DND-41 (cell line): ENCODE data around the gene GRIK3.

Experiments
- EZH2 ChIP-seq: IDR thresholded peaks from 3 replicates; pipeline ENCODE4 v1.6.1; 2012; ENCODE audit warnings: borderline replicate concordance, low read depth, mild to moderate bottlenecking, moderate library complexity, low read length, inconsistent platforms; ENCODE audit not compliant: severe bottlenecking
- TF ChIP-seq, protein P1 (sequence below): IDR thresholded peaks from 2 replicates; pipeline ENCODE4 v1.5.1; 2012; ENCODE audit warnings: borderline replicate concordance, low read length, moderate library complexity, mild to moderate bottlenecking; ENCODE audit not compliant: poor library complexity, severe bottlenecking; ENCODE audit errors: extremely low read depth

- TF ChIP-seq, protein P1, sequence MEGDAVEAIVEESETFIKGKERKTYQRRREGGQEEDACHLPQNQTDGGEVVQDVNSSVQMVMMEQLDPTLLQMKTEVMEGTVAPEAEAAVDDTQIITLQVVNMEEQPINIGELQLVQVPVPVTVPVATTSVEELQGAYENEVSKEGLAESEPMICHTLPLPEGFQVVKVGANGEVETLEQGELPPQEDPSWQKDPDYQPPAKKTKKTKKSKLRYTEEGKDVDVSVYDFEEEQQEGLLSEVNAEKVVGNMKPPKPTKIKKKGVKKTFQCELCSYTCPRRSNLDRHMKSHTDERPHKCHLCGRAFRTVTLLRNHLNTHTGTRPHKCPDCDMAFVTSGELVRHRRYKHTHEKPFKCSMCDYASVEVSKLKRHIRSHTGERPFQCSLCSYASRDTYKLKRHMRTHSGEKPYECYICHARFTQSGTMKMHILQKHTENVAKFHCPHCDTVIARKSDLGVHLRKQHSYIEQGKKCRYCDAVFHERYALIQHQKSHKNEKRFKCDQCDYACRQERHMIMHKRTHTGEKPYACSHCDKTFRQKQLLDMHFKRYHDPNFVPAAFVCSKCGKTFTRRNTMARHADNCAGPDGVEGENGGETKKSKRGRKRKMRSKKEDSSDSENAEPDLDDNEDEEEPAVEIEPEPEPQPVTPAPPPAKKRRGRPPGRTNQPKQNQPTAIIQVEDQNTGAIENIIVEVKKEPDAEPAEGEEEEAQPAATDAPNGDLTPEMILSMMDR: no peak
- no peak for TF ChIP-seq EZH2
Measured at GRCh38 chr1:36975642-36976041, 58.7 kb downstream of the GRIK3 start.
